ENCODE data around the gene SLC25A47. TPM values are rescaled to one million over a fixed set of nuclear protein-coding genes. Genes with fewer than 3 reads are reported as not detected.
A peak's percentile ranks its signal among the peaks of the same experiment; 100 is the strongest.

Gene SLC25A47
- polyA plus RNA-seq, 3 donors = not detected

DNA sequence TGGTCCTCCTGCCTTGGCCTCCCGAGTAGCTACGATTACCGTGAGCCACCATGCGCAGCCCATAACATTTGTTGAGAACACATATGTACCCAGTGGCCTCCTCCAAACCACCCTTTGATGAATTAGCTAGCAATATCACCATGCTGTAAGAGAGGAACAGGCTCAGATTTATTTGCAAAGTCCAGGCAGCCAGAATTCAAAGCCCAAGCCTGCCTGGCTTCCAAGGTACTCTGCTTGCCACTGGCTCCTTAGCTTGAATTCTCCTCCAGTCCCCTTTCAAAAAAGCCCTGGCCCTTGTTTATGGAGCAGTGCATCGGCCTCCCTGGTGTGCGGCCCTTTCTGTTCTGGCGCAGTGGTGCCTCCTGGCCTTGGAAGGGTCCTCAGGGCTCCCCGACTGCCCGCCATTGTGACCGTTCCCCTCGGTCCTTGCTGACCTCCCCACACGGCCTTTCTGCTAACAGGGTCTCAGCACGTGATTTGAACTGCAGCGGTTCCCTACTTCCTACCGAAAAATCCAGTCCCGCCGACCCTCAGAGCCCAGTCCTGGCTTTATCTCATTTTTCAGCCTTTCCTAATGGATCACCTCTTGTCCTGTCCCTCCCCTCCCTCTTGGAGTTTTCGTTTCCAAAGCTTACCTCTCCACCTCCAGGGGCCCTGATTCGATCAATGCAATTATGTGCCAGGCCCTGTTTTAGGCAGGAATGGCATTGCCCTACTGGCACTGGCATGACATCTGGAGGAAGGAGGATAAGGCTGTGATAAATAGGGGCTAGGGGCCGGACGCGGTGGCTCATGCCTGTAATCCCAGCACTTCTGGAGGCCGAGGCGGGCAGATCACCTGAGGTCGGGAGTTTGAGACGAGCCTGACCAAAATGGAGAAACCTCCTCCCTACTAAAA lies 38.9 kb upstream of the SLC25A47 start:
- peaks cover 11 to 38% of the 10 kb centered on the region in 2 donors for H3K36me3 Mint-ChIP-seq
- Histone ChIP-seq H3K9me3 (replicated peaks in 1 of 2; ENCODE audit: control insufficient read depth in 1 of 2, insufficient read depth in 1 of 2, low read length in 2 of 2) (no peaks in the 10 kb centered on the region), H3K27ac (ENCODE audit: low read depth in 1 of 2, low read length in 2 of 2) (no peak overlapping the region), H3K4me1 (ENCODE audit: control insufficient read depth in 1 of 2, insufficient read depth in 2 of 2, low read length in 2 of 2) (peaks cover 13 to 20% of the 10 kb centered on the region in 2 donors), H3K4me3 (replicated peaks in 1 of 3; ENCODE audit: low read depth in 2 of 3, low read length in 3 of 3) (peak overlapping the region in 1 of 3 experiments; percentile 83), H3K4me2 (replicated peaks; ENCODE audit: extremely low read depth, low read length, poor library complexity, severe bottlenecking) (peak overlapping the region; percentile 87), H3K27me3 (ENCODE audit: control insufficient read depth in 2 of 2, insufficient read depth in 2 of 2, low read length in 2 of 2) (no peaks in the 10 kb centered on the region), H3K36me3 (replicated peaks in 1 of 2; ENCODE audit: control insufficient read depth in 1 of 2, insufficient read depth in 2 of 2, low read length in 2 of 2) (peaks cover 7 to 40% of the 10 kb centered on the region in 2 donors), H4K20me1 (ENCODE audit: insufficient read depth, low read length) (peaks cover 62% of the 10 kb centered on the region), H2AFZ (ENCODE audit: insufficient read depth, low read depth, low read length, poor library complexity, severe bottlenecking) (peak overlapping the region; percentile 83), H3K79me2 (ENCODE audit: insufficient read depth, low read length) (peaks cover 24% of the 10 kb centered on the region), H3K9ac (ENCODE audit: insufficient read depth, low read length, poor library complexity, severe bottlenecking) (peak overlapping the region; percentile 94)
- peaks cover 0 to 2% (median 0%) of the 10 kb centered on the region in 7 donors for H3K9me3 Mint-ChIP-seq
- intact Hi-C loops (cut with micrococcal nuclease) = loop anchor here in 1 of 2 donors (2.0 to 5.0 kb wide), 2 partner anchors 33 to 93 kb away; partner anchors contain the start of gene WDR25
- DNase-seq = no peak
- peak overlapping the region; percentile 69 to 71 for H3K4me3 Mint-ChIP-seq
- TF ChIP-seq, protein P1, sequence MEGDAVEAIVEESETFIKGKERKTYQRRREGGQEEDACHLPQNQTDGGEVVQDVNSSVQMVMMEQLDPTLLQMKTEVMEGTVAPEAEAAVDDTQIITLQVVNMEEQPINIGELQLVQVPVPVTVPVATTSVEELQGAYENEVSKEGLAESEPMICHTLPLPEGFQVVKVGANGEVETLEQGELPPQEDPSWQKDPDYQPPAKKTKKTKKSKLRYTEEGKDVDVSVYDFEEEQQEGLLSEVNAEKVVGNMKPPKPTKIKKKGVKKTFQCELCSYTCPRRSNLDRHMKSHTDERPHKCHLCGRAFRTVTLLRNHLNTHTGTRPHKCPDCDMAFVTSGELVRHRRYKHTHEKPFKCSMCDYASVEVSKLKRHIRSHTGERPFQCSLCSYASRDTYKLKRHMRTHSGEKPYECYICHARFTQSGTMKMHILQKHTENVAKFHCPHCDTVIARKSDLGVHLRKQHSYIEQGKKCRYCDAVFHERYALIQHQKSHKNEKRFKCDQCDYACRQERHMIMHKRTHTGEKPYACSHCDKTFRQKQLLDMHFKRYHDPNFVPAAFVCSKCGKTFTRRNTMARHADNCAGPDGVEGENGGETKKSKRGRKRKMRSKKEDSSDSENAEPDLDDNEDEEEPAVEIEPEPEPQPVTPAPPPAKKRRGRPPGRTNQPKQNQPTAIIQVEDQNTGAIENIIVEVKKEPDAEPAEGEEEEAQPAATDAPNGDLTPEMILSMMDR (IDR thresholded peaks at IDR 0.05) = no peak
- peaks cover 0 to 8% (median 6%) of the 10 kb centered on the region in 3 donors for H3K27me3 Mint-ChIP-seq (ENCODE audit: low read depth in 3 of 3)
- WGBS (ENCODE audit: insufficient coverage) = 87% methylated on average over 16 of the region's 26 CpGs
- peak overlapping the region in 1 of 7 donors; percentile 11 for H3K27ac Mint-ChIP-seq
- H3K4me1 Mint-ChIP-seq = peaks cover 9% of the 10 kb centered on the region

DNA sequence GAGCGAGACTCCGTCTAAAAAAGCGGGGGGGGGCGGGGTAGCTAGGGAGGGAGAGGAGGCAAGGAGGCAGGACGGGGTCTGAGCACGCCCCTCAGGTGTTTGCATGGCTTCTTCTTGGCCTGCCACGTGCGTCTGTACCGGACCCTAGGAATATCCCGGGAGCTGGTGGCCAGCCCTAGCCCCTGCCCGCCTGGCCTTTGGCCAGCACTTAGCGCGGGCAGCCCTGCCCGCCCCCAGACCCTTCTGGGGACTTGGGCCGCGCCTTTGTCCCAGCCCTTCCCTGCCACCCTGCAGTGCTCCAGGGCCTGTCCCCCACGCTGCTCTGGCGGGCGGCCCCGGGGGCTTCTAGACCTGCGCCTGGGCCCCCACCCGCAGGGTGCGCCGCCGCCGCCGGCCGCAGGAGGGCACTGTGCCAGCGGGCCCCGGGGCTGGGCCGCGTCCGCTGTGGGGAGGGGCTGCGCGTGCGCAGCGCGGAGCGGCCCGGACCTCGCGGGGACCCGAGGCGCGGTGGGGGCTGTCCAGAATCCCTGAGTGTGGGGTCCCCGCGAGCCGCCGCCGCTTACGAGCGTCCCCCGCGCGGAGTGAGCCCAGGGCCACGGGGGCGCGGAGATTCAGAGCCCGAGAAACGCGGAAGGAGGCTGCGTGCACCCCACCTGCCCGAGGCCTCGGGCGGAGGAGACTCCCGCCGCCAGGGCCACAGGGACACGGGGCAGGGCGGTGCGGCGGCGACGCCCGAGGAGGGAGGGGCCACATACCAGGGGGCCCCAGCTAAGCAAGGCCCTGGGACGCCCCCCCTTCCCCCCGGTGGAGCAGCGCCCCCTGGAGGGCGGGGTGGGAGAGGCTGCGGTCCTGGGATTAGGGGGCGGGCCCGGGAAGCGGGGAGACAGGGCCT lies 37.9 kb upstream of the SLC25A47 start:
- DNase-seq = peak; percentile 57 to 64 (median 63)
- H3K27ac ChIP-seq (ENCODE audit: low read depth in 1 of 2, low read length in 2 of 2) = peak overlapping the region in 1 of 2 donors; percentile 88
- H3K4me3 ChIP-seq (replicated peaks in 1 of 3; ENCODE audit: low read depth in 2 of 3, low read length in 3 of 3) = peak overlapping the region; percentile 52 to 83 (median 75)
- peaks cover 7 to 32% of the 10 kb centered on the region in 2 donors for H3K36me3 ChIP-seq (replicated peaks in 1 of 2; ENCODE audit: control insufficient read depth in 1 of 2, insufficient read depth in 2 of 2, low read length in 2 of 2)
- H2AFZ ChIP-seq (ENCODE audit: insufficient read depth, low read depth, low read length, poor library complexity, severe bottlenecking) = peak overlapping the region; percentile 83
- Mint-ChIP-seq H3K4me3 (peak overlapping the region; percentile 71 to 72), H3K36me3 (peaks cover 15 to 35% of the 10 kb centered on the region in 2 donors), H3K9me3 (peaks cover 0 to 2% (median 0%) of the 10 kb centered on the region in 7 donors), H3K27me3 (ENCODE audit: low read depth in 3 of 3) (peaks cover 0 to 8% (median 6%) of the 10 kb centered on the region in 3 donors), H3K4me1 (peaks cover 9% of the 10 kb centered on the region), H3K27ac (peak overlapping the region in 1 of 7 donors; percentile 68)
- peaks cover 52% of the 10 kb centered on the region for H4K20me1 ChIP-seq (ENCODE audit: insufficient read depth, low read length)
- TF ChIP-seq, protein P1 (IDR thresholded peaks at IDR 0.05) = peak; percentile 100
- H3K79me2 ChIP-seq (ENCODE audit: insufficient read depth, low read length) = peaks cover 13% of the 10 kb centered on the region
- no peaks in the 10 kb centered on the region for H3K9me3 ChIP-seq (replicated peaks in 1 of 2; ENCODE audit: control insufficient read depth in 1 of 2, insufficient read depth in 1 of 2, low read length in 2 of 2)
- H3K9ac ChIP-seq (ENCODE audit: insufficient read depth, low read length, poor library complexity, severe bottlenecking) = peak overlapping the region; percentile 94
- H3K4me2 ChIP-seq (replicated peaks; ENCODE audit: extremely low read depth, low read length, poor library complexity, severe bottlenecking) = peak overlapping the region; percentile 87
- WGBS (ENCODE audit: insufficient coverage) = under 1% methylated on average over 73 of the region's 82 CpGs
- intact Hi-C loops (cut with micrococcal nuclease) = loop anchor here (2.0 to 5.0 kb wide), 2 partner anchors 92 kb away; partner anchors contain the start of gene WDR25 (in 2 of the 2)
- H3K27me3 ChIP-seq (ENCODE audit: control insufficient read depth in 2 of 2, insufficient read depth in 2 of 2, low read length in 2 of 2) = no peaks in the 10 kb centered on the region
- peaks cover 13 to 22% of the 10 kb centered on the region in 2 donors for H3K4me1 ChIP-seq (ENCODE audit: control insufficient read depth in 1 of 2, insufficient read depth in 2 of 2, low read length in 2 of 2)
